Caco-2 (cell line): ENCODE results near the gene DHRS9. TPM values are rescaled to one million over a fixed set of nuclear protein-coding genes. Genes with fewer than 3 reads are reported as not detected.

Experiments
- BruUV-seq: library from RNA; stranded (reverse); fragments of 400-500 nt; replicated peaks from 2 replicates; lab custom pipeline; 2021; lab: Mats Ljungman, UMichigan
- CTCF ChIA-PET: fragments of 300-600 bp; sonication (Branson Sonifier 250); formaldehyde crosslinking; loops from one replicate; lab custom pipeline; 2022; ENCODE audit warnings: antibody characterized with exemption; lab: Charles Lee
- POLR2A ChIA-PET: fragments of 300-600 bp; sonication (Branson Sonifier 250); formaldehyde crosslinking; loops from one replicate; lab custom pipeline; 2022; ENCODE audit warnings: antibody characterized with exemption; lab: Charles Lee
- DNase-seq, 2 experiments: peaks; one replicate each; pipeline versions ENCODE4 v3.0.0 to v3.0.0-alpha.2; 2020 to 2022
- H3K27me3 ChIP-seq: replicated peaks from 2 replicates; pipeline ENCODE4 v1.6.0; 2011; ENCODE audit warnings: low read length; ENCODE audit not compliant: control insufficient read depth, insufficient read depth
- H3K36me3 ChIP-seq: 2 replicates; pipeline ENCODE4 v1.5.1; 2011; ENCODE audit warnings: low read length; ENCODE audit not compliant: control insufficient read depth, insufficient read depth
- H3K4me1 ChIP-seq: fragments of 250-450 bp; sonication (Bioruptor Pico); 2 replicates; pipeline ENCODE4 v1.5.1; 2020; ENCODE audit warnings: mild to moderate bottlenecking
- H3K4me3 ChIP-seq: 2 replicates; pipeline ENCODE4 v1.5.1; 2011; ENCODE audit warnings: low read depth, mild to moderate bottlenecking, control low read depth, low read length
- H3K9me3 ChIP-seq: fragments of 250-450 bp; sonication (Bioruptor Pico); 2 replicates; pipeline ENCODE4 v1.5.1; 2020; ENCODE audit warnings: mild to moderate bottlenecking, moderate library complexity
- H3K27ac Mint-ChIP-seq: one replicate; pipeline ENCODE4 v1.8.0; 2022; ENCODE audit warnings: mixed read lengths; ENCODE audit not compliant: unreplicated experiment
- H3K27me3 Mint-ChIP-seq: one replicate; pipeline ENCODE4 v1.8.0; 2022; ENCODE audit warnings: mixed read lengths; ENCODE audit not compliant: insufficient read depth, unreplicated experiment
- H3K36me3 Mint-ChIP-seq: one replicate; pipeline ENCODE4 v1.8.0; 2022; ENCODE audit warnings: mild to moderate bottlenecking, mixed read lengths; ENCODE audit not compliant: insufficient read depth, unreplicated experiment
- H3K4me1 Mint-ChIP-seq: one replicate; pipeline ENCODE4 v1.8.0; 2022; ENCODE audit warnings: low read depth, mixed read lengths; ENCODE audit not compliant: unreplicated experiment
- H3K4me3 Mint-ChIP-seq: one replicate; pipeline ENCODE4 v1.8.0; 2022; ENCODE audit warnings: mild to moderate bottlenecking, moderate library complexity, mixed read lengths; ENCODE audit not compliant: unreplicated experiment
- H3K9me3 Mint-ChIP-seq: one replicate; pipeline ENCODE4 v1.8.0; 2022; ENCODE audit warnings: mixed read lengths; ENCODE audit not compliant: unreplicated experiment
- CTCF ChIP-seq, 2 experiments: fragments of 200-600 bp in 1 of 2; IDR thresholded peaks; 1 replicate in 1 of 2; 2 replicates in 1 of 2; pipeline versions ENCODE4 v1.5.1 to v1.8.0; 2011 to 2022; ENCODE audit warnings: antibody characterized with exemption in 1 of 2, control low read depth in 1 of 2, inconsistent platforms in 1 of 2, low read depth in 1 of 2, low read length in 1 of 2, mild to moderate bottlenecking in 1 of 2, moderate library complexity in 1 of 2; ENCODE audit not compliant: insufficient read depth in 1 of 2, severe bottlenecking in 1 of 2, unreplicated experiment in 1 of 2
- intact Hi-C: fragments of 100-400 bp; cut with micrococcal nuclease; formaldehyde crosslinking; loops from one replicate; pipeline ENCODE4 v1.10.0; 2022; ENCODE audit not compliant: unreplicated experiment
- total RNA-seq: library from RNA; stranded (reverse); gene quantifications from 2 replicates; pipeline ENCODE4 v1.2.3, GENCODE V29; 2022

The DHRS9 gene
- total RNA-seq, 1 experiment from 2014 or later = not detected

GRCh38 chr2:169091761-169092519 is 22.6 kb downstream of the DHRS9 start:
- Histone ChIP-seq H3K4me1 (no peaks in the 10 kb centered on the region), H3K9me3 (no peaks in the 10 kb centered on the region), H3K4me3 (no peak overlapping the region), H3K36me3 (no peaks in the 10 kb centered on the region), H3K27me3 (no peaks in the 10 kb centered on the region)
- ChIA-PET POLR2A (no interaction called here), CTCF (no interaction called here)
- H3K9me3 Mint-ChIP-seq = no peaks in the 10 kb centered on the region
- H3K4me1 Mint-ChIP-seq = no peaks in the 10 kb centered on the region
- intact Hi-C loops = no loop called here
- no peak overlapping the region for H3K4me3 Mint-ChIP-seq
- no peak for TF ChIP-seq CTCF (IDR thresholded peaks at IDR 0.05; ENCODE audit: insufficient read depth in 1 of 2, low read depth in 1 of 2, low read length in 1 of 2, severe bottlenecking in 1 of 2, unreplicated experiment in 1 of 2)
- peaks cover 6% of the 10 kb centered on the region for H3K27me3 Mint-ChIP-seq
- DNase-seq = no peak
- H3K27ac Mint-ChIP-seq = no peak overlapping the region
- H3K36me3 Mint-ChIP-seq = no peaks in the 10 kb centered on the region
- BruUV-seq = no TSS peak

- TF ChIP-seq CTCF (IDR thresholded peaks at IDR 0.05; ENCODE audit: insufficient read depth in 1 of 2, low read depth in 1 of 2, low read length in 1 of 2, severe bottlenecking in 1 of 2, unreplicated experiment in 1 of 2) = no peak
- intact Hi-C loops = no loop called here
- H3K4me1 ChIP-seq = no peaks in the 10 kb centered on the region
- BruUV-seq = no TSS peak
- H3K4me3 Mint-ChIP-seq = no peak overlapping the region
- ChIA-PET CTCF (no interaction called here), POLR2A (no interaction called here)
- no peaks in the 10 kb centered on the region for H3K27me3 ChIP-seq
- H3K9me3 ChIP-seq = no peaks in the 10 kb centered on the region
- H3K36me3 Mint-ChIP-seq = no peaks in the 10 kb centered on the region
- peaks cover 8% of the 10 kb centered on the region for H3K27me3 Mint-ChIP-seq
- H3K9me3 Mint-ChIP-seq = no peaks in the 10 kb centered on the region
- DNase-seq = no peak
- no peak overlapping the region for H3K27ac Mint-ChIP-seq
- H3K4me3 ChIP-seq = no peak overlapping the region
- no peaks in the 10 kb centered on the region for H3K36me3 ChIP-seq
- no peaks in the 10 kb centered on the region for H3K4me1 Mint-ChIP-seq
Measured at GRCh38 chr2:169093535-169093934, 24.2 kb downstream of the DHRS9 start.

- POLR2A ChIA-PET = no interaction called here
- Histone ChIP-seq H3K9me3 (no peaks in the 10 kb centered on the region), H3K4me1 (no peaks in the 10 kb centered on the region), H3K4me3 (no peak overlapping the region), H3K27me3 (no peaks in the 10 kb centered on the region), H3K36me3 (no peaks in the 10 kb centered on the region)
- Mint-ChIP-seq H3K27ac (no peak overlapping the region), H3K4me1 (no peaks in the 10 kb centered on the region), H3K36me3 (no peaks in the 10 kb centered on the region), H3K4me3 (no peak overlapping the region), H3K9me3 (no peaks in the 10 kb centered on the region), H3K27me3 (peaks cover 16% of the 10 kb centered on the region)
- no peak for DNase-seq
- intact Hi-C loops = loop anchor here (5.0 kb wide), 1 partner anchor 112 kb away; no protein-coding TSS in a partner anchor
- CTCF ChIA-PET = no interaction called here
- no TSS peak for BruUV-seq
- no peak for TF ChIP-seq CTCF (IDR thresholded peaks at IDR 0.05; ENCODE audit: insufficient read depth in 1 of 2, low read depth in 1 of 2, low read length in 1 of 2, severe bottlenecking in 1 of 2, unreplicated experiment in 1 of 2)
Measured at GRCh38 chr2:169094676-169095075, 25.3 kb downstream of the DHRS9 start.
